GM12891 (cell line): ENCODE data around the gene APLP1.

Experiments used
- POLR2A ChIP-seq: IDR thresholded peaks from 2 replicates; pipeline ENCODE4 v1.6.1; 2011; ENCODE audit warnings: low read depth, low read length, control low read depth
- POLR2AphosphoS5 ChIP-seq: IDR thresholded peaks from 2 replicates; pipeline ENCODE4 v1.6.1; 2011; ENCODE audit warnings: low read depth, low read length, control low read depth
- POU2F2 ChIP-seq: IDR thresholded peaks from 2 replicates; pipeline ENCODE4 v1.6.1; 2011; ENCODE audit warnings: low read depth, mild to moderate bottlenecking, control low read depth, low read length, moderate library complexity
- SPI1 ChIP-seq: IDR thresholded peaks from 2 replicates; pipeline ENCODE4 v1.6.1; 2011; ENCODE audit warnings: low read depth, low read length, control low read depth
- TAF1 ChIP-seq: IDR thresholded peaks from 2 replicates; pipeline ENCODE4 v1.6.1; 2011; ENCODE audit warnings: low read depth, low read length, control low read depth

DNA sequence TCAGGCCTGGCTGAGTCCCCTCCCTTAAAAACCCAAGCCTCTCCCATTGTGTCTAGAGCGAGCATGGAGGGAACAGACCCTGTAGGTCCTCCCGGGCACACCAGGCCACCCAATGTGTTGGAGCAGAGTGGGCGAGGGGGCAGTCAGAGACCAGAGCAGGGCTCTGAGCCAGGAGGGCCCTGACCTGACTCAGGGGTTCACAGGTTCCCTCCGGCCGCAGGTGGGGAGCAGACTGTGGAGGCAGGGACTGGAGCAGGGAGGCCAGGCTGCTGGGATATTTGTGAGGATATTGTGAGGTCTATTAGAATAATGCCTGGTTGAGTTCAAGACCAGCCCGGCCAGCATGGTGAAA lies 41.3 kb downstream of the APLP1 start:
- TF ChIP-seq SPI1 = no peak
- TF ChIP-seq POLR2AphosphoS5 = no peak
- TF ChIP-seq POLR2A = no peak
- no peak for TF ChIP-seq TAF1
- TF ChIP-seq POU2F2 = no peak
